HG02852 (cell line): ENCODE measurements around the gene TTC34.
A peak's percentile ranks its signal among the peaks of the same experiment; 100 is the strongest.

ENCODE experiments used
- ATAC-seq: cut with Tn5 transposase; IDR thresholded peaks from one replicate; pipeline ENCODE4 v1.9.1; 2021; ENCODE audit warnings: mild to moderate bottlenecking, moderate library complexity; ENCODE audit not compliant: unreplicated experiment

Gene TTC34

DNA sequence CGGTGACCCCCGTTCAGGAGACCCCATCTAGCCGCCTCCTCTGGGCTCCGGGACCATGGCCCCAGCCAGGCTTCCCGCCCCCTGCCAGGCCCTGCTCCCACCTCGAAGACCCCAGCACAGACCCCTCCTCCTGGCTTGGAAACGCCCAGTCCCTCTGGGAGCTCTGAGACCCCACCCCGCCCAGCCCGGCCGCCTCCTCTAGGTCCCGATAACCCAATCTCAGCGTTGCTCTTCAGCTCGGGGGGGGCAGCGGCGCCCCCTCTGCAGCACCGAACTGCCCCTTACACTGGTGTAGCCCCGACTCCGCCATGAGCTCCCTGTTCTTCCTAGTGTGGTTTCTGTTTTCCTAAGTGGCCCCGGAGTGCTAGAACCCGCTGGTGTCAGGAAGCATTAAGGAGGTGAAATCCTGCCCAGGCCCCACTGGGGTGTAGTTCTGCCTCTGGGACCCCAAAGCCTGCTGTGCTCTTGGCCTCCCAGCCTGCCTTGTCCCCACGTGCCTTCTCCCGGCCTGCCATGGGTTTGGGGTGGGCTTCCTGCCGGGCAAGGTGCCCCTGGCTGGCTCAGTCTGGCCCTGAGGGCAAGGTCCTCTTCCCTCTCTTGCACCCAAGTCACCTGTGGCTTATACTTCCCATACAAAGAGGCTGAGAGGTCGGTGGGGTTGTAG, 157.9 kb downstream of the TTC34 start:
- no peak for ATAC-seq

- ATAC-seq: peak; percentile 84
Measured at GRCh38 chr1:2642560-2643413, 158.7 kb downstream of the TTC34 start.

DNA sequence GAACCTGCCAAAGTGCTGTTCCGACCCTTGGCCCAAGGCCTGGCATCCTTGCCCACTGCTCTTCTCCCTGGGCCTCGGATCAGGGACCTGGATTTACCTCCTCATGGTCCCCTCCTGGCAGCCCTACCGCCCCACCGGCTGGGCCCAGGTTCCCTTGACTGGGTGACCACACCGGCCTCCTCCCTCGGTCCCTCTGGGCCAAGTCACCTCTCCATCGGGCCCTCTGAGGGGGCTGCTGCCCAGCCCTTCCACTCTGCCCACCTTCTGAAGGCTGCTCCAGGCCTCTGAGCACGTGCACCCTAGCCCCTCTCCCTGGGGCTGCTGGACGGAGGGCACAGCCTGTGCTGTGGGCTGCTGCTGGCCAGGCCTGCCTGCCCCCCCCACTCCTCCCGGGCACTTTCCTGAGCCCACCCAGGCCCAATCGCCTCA, 159.3 kb downstream of the TTC34 start:
- peak; percentile 5 for ATAC-seq

DNA sequence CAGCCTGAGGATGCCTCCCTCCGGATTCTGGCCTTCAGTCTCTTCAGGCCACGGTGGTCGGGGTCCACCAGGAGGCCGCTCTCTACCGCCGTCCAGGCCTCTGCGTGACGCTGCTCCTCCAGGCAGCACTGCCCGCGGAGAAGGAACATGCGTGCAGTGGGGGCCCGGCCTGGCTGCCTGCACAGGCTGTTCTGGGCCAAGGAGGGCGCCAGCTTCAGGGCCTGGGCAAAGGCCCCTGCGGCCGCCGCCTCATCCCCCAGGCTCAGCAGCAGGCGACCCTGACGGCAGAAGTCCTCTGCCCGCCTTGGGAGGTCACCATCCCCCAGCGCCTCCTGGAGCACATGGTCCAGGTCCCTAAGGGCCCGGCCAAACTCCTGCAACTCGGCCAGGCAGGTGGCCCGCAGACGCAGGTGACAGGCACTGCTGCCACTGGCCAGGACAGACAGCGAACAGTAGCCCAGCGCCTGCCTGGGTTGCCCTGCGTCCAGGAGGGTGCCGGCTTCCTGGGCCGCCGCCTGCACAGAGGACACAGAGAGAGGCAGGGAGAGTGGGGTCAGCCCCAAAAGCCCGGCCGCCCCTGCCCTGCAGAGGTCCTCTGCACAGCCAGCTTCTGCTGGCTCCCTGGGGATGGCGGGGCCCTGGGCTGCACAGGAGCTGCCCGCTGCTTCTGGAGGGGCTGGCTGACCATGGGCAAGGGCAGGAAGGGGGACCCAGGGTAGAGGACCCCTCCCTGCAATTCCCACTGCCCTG, 159.9 kb downstream of the TTC34 start:
- no peak for ATAC-seq

GRCh38 chr1:2640626-2641025, 160.9 kb downstream of the TTC34 start:
- ATAC-seq: no peak

GRCh38 chr1:2639607-2640521, 161.6 kb downstream of the TTC34 start:
- no peak for ATAC-seq

GRCh38 chr1:2639203-2639602, 162.3 kb downstream of the TTC34 start:
- ATAC-seq: no peak

DNA sequence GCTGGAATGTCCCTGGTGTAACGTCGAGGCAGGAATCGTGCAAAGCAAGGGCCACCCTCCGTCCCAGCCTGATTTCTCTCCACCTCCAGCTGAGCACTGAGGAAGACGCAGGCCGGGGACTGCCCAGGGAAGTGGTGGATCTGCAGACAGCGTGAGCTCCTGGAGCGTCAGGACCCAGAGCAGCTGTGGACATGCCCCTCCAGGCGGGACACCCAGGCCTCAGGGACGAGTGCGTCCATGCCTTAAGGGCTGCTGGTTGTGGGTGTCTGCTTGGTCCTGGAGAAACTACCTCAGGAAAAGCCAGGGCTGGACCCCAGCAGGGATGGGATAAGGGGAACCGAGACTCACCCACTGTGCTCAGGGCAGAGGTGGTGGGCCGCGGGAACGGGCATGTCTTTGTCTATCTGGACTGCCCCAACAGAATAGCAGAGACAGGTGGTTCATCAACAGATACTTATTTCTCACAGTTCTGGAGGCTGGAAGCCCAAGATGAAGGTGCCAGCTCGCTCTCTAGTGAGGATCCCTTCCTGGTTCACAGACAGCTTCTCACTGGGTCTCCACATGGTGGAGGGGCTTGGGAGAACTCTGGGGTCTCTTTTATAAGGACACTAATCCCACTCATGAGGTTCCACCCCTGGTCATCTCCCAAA, 162.9 kb downstream of the TTC34 start:
- no peak for ATAC-seq

DNA sequence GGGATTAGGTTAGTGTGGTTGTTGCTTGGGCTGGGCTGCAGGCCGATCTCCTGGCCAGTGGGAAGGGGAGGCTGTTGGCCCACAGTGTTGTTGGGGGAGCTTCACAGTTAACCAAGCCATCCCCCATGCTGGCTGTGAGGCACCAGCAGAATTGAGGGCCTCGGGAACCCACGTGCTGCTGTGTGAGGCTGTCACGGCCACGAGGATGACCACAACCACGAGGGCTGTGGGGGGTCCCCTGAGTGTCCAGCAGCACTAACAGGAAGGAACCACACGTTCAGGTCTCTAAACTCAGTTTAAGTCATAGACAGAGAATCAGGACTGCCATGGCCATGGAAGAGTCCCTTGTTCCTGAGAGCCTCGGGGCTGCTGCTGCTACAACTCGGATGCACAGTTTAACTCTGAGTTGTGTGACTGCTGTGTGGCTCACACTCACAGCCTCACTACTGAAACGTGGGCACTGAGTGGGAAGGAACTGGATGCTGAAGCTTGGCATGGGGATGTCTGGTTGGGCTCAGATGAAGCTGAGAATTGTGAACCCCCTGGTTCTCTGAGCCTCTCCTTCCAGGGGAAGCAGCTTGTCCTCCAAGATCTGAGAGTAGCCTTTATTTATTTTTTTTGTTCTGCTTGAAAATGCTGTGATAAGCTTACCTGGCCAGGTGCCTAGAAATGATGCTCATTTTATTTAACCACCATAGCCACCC, 163.9 kb downstream of the TTC34 start:
- ATAC-seq: no peak

DNA sequence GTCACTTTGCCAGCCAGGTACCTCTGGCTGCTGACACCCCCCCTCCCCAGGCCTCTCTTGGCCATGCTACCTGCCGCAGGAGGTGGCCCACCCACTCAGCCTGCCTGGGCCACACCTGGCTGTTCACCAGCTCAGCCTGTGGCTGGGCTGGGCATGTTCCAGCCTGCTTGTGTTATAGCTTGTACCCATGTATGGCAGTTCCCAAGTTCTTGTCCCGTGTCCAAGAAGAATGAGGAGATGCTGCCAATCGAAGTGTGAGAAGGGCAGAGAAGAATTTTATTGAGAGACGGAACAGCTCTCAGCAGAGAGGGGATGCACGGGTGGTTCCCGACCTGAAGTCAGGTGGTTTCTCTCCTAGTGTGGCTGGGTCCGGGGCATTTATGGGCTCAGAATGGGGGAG, 164.8 kb downstream of the TTC34 start:
- no peak for ATAC-seq

DNA sequence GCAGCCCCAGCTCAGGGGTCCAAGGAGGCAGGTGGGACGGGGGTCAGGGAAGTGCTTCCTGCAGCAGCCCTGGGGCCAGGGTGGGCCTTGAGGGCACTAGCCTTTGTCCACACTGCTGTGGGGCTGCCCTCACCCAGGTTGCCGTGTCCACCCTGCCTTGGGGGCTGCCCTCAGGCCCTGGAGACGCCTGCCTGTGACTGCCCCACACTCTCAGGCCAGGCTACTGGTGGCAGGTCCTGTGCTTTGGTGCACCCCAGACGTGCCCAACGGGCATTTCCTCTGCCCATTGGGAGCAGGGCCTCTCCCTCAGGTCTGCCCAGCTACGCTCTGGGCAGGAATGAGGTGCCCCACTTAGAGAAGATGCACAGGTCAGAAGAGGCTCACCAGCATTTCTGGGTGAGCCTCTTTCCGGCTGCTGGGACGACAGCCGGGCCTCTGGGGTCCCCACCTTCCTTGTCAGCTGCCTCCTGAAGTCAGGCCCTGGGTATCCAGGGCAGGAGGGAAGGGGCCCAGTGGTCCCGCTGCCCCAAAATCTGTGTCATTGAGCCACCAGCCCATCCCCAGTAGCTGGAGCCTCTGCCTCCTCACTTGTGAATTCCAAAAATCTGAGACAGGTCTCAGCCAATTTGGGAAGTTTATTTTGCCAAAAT, 166.0 kb downstream of the TTC34 start:
- ATAC-seq: no peak

GRCh38 chr1:2633936-2634491, 167.5 kb downstream of the TTC34 start:
- ATAC-seq: no peak

DNA sequence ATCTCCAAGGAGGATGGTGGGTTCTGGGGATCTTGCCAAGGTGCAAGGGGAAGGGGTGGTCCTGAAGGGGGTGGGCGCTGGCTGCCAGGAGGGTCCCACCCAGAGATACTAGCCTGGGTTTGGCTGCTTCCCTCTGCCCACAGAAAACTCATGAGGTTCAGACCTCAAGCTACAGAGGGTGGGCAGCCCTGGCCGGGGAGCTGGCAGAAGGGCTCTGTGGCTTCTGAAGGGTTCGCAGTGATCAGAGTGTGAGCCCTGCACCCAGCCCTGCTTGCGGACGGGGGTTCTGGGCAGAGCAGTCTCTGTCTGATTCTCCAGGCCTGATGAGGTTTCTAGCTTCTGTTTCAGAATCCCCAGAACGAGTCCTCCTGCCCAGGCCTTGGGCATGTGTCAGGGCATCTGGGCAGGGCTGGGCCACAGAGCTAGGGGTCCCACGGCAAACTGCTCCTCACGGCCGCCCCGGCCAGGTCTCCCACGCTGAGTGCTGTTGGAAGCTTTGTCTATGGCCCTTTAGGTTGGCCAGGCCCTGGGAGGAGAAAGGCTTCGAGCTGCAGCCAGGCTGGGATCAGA, 168.0 kb downstream of the TTC34 start:
- ATAC-seq: no peak

DNA sequence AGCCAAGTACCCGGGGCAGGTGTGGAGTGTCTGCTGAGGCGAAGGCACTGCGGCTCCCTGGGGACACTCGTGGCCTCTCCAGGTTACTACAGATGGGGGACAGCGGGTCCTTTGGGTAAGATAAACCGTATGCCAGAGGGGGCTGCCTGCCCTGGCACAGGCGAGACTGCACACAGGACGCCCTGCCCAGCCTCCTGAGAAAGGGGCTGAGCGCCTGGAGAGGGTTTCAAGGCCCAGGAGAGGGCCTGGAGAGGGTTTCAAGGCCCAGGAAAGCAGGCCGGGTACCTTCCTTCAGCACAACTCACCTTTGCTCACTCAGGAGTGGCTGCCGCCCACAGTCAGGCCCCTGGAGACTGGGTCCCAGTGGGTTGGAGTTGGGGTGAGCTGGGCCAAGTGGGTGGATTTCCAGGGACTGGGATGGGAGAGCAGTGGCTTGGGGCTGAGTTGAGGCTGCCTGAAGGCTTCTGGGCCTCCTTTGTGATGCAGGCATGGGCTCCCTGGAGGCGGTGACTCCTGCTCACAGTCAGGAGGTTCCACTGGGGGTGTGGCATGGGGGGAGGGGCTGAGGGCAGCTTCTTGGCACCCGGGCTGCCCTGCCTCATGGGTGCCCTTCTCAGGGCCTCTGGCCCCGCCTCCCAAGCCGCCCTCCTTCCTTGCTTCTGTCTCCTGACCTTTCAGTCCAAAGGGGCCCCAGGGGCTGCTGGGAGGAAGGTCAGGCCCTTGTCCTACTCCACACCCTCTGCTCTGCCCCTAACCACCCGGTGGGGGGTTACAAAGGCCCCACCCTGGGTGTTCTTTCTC, 168.7 kb downstream of the TTC34 start, which contains the start of gene MMEL1:
Gene MMEL1, minus strand, starts transcription at position 456 of the 801 bp plus-strand sequence. CDS start 3,532 bp downstream, outside the sequence.
- ATAC-seq: no peak

DNA sequence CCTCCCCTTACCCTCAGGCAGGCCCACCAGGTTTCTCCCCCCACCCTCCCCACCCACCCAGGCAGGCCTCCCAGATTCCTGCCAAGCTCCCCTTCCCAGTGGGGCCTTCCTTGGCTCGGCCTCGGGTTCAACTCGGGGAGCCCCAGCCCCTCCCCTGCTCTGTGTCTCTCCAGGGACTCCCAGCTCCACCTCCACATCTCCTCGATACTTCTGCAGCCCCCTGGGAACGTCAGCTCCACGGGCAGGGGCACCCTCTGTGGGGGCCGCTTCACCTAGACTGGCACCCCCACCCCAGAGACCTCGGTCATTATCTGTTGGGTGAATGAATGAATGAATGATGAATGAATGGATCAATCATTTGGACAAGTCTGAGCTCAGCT, 169.5 kb downstream of the TTC34 start:
- ATAC-seq: no peak

DNA sequence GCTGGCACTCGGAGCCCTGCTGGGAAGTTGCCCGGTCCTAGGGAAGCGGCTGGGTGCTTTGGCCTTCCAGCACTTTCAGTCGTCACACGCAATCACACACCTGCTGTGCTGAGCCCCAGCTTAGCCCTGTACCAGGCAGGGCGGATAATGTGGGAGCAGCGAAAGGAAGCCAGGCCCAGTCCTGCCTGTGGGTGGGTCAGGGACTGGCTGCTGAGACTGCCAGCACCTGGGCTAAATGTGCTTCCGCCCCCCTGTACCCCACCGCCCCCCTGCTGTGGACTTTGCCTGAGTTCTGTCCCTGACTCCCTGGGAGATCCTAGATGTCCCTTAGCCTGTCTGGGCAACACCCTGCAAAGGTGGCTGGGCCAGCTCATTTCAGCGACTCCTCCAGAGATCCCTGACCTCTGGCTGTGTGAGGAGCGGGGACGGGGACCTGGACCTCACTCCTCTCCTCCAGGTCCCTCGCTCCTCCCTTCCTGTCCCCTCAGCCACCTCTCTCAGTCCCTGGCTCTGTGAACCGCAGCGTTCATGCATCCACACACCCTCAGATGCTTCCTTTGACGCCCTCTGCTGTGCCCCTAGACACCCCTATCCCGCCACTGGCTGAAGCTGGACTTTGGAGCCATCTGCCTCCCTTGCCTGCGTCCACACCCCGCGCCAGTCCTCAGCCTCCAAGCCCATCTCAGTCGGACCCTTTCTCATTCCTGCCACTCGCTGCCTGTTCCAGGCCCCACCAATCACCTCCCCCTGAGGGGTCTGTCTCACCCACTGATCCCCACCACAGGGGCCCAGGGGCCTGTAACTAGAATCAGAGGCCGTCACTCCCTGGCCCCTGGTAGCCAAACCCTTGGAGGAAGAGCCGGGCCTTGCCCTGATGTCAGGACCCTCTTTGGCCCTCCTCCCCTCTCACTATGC, 170.1 kb downstream of the TTC34 start:
- ATAC-seq: no peak
